OCI-M1 (cell line): ENCODE results near the gene ACADM.
"Not testable (repeated sequence)": the region's sequence is repeated elsewhere in the genome, so short reads cannot be mapped to it uniquely, and the experiment has no call there.

Source experiments
- DNase-seq: peaks from one replicate; lab custom pipeline; 2025; lab: John Stamatoyannopoulos, UW

The ACADM gene

DNA sequence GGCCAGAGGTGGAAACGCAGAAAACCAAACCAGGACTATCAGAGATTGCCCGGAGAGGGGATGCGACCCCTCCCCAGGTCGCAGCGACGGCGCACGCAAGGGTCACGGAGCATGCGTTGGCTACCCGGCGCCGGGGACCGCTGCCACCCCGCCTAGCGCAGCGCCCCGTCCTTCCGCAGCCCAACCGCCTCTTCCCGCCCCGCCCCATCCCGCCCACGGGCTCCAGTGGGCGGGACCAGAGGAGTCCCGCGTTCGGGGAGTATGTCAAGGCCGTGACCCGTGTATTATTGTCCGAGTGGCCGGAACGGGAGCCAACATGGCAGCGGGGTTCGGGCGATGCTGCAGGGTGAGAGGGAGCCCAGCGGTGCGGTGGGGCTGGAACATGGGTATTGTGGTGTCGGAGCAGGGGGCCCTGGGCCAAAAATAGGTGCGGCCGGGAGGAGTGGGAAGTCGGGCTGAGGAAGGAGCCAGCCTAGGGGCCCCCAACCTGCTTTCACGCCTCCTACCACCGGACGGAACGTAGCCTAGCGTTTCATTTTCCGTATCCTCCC lies at the start of gene ACADM:
ACADM (plus strand) TSS at position 238 of the 551 bp plus-strand sequence; CDS start at position 317, 79 bp downstream.
- DNase-seq, result peak; percentile 95

DNA sequence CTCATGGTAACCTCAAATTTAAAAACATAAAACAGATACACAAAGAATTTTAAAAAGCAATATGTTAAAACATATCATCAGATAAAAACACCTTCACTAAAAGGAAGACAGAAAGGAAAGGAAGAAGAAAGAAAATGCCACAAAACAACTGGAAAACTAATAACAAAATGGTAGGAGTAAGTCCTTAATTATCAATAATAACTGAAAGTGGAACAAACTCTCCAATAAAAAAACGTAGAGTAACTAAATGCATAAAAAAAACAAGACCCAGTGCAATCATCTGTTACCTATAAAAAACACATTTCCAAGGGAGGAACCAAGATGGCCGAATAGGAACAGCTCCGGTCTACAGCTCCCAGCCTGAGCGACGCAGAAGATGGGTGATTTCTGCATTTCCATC lies 47.1 kb upstream of the ACADM start:
- DNase-seq, result no peak

DNA sequence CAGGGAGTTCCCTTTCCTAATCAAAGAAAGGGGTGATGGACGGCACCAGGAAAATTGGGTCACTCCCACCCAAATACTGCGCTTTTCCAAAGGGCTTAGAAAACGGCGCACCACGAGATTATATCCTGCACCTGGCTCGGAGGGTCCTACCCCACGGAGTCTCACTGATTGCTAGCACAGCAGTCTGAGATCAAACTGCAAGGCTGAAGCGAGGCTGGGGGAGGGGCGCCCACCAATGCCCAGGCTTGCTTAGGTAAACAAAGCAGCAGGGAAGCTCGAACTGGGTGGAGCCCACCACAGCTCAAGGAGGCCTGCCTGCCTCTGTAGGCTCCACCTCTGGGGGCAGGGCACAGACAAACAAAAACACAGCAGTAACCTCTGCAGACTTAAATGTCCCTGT lies 46.5 kb upstream of the ACADM start:
- DNase-seq, result not testable (repeated sequence)

DNA sequence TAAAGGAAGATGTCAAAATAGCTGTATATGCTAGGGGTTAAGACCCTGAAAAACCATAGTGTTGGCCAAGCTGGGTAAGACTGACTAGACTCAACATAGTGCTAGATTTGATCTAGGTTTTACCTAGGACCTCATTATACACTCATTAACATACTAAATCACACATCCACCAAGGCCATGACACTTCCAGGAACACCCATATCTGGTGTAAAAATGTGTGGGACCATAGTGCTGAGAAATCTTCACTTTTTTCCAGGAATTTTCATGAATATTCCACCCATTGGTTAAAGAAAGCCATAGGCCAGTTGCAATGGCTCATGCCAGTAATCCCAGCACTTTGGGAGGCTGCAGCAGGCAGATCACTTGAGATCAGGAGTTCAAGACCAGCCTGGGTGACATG lies 34.0 kb upstream of the ACADM start:
- DNase-seq, result peak; percentile 20

DNA sequence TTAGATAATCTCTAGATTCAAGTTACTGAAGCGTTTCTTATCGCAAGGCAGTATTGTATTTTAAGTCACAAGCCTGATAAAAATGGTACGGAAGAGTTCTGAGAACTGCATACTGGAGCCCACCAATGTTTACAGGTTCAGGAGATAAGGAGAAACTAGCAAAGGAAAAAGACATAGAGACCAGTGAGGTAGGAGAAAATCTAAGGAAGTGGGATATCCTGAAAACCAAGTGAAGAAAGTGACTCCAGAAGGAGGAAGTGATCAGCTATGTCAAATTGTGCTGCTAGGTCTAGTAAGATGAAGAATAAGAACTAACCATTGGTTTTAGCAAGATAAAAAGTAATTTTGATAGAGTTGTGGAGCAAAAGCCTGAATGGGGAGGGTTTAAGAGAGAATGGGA lies 31.0 kb upstream of the ACADM start:
- DNase-seq, result no peak

DNA sequence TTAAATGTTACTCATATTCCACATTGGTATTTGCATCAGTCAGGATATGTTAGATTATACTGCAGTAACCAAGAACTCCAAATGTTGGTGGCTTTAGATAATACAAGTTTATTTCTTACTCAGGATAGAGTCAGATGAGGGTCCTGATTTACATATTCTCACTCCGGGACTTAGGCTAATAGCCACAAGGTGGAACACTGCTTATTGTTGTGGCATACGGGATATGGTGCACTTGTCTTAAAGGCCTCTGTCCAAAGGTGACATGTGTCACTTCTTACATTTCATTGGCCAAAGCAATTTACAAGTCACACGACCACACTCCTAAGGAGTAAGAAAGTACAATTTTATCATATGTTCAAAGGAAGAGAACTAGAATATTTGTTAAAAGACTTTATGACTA lies 28.5 kb upstream of the ACADM start:
- DNase-seq, result no peak

DNA sequence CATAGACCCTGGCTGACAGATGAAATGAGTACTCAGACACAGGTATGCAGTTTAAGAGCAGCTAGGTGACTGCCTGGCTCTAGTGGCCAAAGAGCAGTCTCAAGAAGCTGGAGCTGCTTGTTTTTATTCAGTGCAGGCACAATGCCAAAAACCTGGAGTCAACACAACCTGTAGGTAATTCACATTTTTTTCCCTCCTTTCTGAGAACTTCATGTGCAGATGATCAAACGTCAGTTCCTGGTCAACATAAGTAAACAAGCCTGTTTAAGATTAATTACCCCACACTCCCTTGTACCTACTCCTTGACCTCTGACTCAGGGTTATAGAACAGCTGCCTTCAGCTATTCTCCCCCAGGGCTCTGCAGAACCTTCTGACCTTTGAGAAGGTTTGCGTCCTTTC lies 17.3 kb upstream of the ACADM start:
- DNase-seq, result no peak

DNA sequence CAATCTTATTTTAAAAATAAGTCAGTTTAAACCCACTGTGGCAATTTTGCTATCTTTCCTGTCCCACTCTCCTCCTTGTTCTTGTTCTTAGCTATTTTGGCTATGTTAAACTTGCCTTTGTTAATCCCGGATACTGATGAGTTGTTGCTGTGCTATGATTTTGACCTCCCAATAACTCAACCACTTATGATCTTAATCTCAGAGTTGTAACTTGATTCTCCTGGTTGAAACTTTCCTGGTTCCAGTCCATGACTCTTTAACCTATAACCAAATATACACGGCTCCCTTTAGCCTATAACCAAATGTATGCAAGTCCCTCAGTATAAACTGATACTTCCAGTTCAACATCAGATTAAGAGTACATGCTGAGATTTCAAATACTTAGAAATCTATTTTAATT lies 15.6 kb upstream of the ACADM start:
- DNase-seq, result no peak

DNA sequence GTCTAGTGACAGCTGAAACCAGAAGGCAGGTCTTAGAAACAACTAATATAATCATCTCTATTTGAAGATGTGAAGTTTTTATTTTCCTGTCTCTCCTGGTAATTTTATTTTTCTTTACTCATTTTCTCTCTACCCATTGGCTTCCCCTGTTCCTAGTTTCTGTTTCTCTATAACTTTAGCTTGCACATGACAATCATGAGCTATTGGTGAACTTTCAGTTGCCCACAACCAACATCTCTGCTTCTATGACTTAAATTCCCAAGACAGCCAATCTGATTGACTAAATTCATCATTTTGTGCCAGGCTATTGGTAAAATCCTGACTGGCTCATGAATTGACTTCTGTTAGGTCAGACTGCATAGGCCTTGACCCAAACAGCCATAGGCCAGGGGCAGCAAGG lies 13.7 kb upstream of the ACADM start:
- no peak for DNase-seq

DNA sequence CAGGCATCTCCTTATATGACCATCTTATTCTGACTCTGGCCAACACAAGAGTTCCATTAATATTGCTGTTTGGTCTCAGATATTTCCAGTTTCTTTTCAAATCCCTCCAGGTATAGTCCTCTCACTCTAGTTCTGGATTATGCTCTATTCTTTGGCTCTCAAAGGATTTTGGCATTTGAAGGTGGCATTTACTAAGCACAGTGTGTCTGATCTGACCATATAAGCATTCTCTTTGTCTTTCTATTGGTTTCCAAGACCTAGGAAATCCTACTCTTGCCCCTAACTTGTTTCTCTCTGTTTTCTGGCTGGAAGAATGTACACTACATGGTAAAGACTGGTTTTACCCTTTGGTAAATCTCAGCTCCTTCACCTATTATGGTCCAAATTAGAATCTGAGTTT lies 12.7 kb upstream of the ACADM start:
- no peak for DNase-seq

DNA sequence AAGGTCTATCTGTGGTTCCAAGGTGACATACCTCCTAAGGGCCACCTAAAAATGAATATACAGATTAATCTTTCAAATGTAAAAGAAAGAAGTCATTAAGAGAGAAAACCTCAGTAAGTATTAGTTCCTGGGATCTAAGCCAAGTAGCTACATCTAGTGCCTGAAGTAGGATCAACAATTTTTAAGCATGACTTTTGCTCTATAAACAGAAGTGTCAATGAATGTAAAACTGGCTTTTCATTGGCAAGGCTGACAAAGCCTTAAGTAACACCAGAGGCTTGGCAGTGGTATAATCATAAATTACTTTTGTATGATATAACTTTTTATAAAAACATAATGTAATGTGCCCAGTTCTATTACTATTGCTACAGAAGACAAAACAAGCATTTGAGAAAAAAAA lies 12.2 kb upstream of the ACADM start:
- no peak for DNase-seq

DNA sequence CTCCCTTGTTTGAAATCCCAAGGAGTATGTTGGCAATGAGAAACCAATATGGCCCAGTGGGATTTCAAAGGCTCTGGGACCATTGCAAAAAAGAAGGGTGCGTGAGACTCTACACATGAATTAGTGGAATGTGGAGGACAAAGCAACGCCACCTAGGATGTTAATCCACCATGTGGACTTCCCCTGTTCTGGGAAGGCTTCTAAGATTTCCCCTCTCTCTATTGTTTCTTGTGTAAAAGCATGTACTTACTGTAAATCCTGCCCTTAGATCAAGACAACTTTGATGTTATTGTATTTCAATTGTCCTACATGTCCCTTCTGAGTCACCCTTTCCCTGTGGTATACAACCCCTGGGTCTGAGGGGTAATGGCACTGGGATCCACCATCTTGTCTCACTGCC lies 4.7 kb upstream of the ACADM start:
- no peak for DNase-seq

DNA sequence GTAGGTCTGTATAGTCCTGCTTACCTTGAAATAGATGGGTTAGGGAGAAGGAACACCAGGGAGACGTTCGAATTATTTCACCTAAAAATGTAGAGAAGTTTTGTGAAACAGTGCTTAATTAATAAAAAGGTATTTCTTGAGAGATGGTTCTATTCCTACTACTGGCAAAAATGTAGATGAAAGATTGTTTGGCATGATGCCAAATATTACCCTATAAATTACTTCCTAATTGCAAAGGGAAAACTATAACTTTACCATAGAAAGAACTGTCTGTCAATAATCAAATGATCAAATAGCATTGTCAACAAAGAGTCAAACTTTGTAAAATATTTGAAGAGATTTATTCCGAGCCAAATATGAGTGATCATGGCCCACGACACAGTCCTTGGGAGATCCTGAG lies 4.2 kb upstream of the ACADM start:
- DNase-seq, result no peak

DNA sequence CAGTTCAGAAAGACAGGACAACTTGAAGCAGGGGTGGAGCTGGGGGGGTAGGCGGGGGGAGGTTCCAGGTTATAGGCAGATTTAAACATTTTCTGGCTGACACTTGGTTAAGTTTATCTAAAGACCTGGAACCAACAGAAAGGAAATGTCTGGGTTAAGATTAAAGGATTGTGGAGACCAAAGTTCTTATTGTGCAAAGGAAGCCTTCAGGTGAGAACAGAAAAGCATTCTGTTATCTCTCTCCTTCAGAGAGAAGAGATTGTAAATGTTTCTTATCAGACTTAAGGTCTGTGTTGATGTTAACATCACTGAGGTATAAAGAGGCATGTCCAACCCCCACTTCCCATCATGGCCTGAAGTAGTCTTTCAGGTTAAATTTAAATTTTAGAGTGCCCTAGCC lies 3.7 kb upstream of the ACADM start:
- DNase-seq, result no peak

DNA sequence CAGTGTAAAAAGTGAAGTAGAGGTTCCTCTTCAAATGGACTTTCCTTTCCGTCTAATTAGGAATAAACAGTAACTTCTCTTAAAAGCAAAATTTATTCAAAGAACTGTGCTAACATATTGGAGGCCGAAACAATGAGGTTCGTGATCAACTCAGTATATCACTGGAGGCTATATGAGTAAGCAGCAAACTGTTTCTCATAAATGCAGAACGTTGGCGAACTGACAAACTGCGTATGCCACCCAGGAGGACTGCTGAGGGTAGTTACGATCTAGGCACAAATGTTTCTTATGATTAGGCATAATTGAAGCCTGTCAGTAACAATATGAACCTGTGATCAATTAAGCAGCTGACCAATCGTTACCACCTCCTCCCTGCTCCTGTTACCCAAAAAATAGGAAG lies 2.3 kb upstream of the ACADM start:
- DNase-seq, result not testable (repeated sequence)

DNA sequence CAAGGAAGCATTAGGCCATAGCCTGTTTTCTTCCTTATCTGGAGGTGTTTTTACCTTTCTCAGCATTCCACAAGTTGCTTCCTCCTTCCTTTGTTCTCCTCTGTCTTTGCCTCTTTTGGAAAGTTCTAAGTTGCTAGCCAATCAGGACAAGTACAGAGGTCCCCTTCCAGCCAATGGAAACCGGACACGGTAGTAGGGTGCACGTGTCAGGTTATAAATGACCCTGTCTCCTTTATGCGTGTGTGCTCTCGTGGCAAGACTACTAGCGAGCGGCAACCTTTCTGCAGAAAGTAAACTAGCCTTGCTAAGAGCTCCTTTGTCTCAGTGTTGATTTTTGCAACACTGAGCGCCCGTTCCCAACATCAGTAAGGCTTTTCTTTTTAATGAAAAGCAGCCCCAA lies 1.5 kb upstream of the ACADM start:
- no peak for DNase-seq

DNA sequence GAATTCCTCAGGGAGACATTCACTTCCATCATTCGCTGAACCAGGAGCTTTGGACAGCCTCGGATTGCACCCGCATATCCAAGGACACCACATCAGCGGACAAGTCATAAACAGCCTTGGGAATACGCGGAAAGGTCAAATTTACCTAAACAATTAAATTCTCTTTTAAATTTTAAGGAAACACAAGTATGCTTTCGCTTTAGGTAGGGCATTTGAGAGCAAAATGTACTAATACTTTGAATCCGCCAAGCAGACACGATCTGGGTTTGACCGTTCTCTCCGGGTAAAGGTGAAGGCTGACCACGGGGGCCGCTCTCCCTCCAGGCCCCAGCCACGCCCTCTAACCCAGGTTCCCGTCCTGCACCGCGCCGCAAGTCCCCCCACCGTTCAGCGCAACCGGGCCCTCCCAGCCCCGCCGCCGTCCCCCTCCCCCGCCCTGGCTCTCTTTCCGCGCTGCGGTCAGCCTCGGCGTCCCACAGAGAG lies 479 bp upstream of the ACADM start:
- DNase-seq, result peak; percentile 95

DNA sequence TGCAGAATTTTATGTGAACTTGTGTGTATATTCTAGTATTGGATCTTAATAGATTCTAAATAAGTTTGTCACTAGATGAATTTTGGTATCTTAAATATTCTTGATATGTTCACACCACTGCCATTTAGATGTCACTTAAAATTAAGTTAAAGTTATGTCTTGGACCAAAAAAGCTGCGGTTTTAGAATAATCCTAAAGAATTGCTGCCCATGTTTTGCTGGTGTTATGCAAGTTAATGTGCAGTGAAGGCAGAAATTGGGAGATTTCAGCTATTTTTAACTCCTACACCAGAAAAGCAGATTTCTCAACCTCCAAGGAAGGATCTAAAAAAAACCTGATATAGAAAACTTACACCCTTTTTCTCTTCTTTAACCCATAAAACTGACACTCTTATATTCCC lies 757 bp downstream of the ACADM start:
- DNase-seq, result peak; percentile 49

DNA sequence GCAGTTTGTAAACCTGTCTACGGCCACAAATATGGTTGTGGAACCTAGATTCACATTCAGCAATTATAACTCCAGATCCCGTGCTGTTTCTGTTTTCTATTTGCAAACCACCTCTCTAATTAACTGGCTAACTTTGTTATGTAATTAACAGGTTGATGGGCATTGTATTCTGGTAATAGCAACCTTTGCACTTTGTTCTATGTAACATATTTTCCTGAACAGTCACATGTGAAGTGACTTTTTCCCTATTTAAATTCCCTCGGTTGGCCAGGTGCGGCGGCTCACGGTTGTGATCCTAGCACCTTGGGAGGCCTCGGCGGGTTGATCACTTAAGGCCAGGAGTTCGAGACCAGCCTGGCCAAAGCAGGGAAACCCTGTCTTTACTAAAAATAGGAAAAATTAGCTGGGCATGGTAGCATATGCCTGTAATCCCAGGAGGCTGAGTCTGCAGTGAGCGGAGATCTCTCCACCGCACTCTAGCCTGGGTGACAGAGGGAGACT lies 1.4 kb downstream of the ACADM start:
- DNase-seq, result peak; percentile 40

DNA sequence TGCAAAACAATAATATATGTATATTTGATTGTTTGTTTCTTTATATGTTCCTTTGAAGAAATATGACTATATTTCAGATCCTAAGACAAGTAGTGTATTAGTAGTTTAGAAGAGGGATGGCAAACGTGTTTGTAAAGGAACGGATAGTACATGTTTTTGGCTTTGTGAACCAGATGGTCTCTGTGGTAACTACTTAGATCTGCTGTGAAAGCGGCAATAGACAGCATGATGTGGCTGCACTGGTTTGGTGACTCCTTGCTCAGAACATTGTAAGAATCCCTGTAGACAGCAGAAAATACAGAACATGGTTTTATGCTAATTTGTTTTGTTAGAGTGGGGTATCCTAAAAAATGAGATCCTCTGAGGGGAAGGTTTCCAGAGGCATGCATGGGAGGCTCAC lies 3.1 kb downstream of the ACADM start:
- DNase-seq, result no peak

DNA sequence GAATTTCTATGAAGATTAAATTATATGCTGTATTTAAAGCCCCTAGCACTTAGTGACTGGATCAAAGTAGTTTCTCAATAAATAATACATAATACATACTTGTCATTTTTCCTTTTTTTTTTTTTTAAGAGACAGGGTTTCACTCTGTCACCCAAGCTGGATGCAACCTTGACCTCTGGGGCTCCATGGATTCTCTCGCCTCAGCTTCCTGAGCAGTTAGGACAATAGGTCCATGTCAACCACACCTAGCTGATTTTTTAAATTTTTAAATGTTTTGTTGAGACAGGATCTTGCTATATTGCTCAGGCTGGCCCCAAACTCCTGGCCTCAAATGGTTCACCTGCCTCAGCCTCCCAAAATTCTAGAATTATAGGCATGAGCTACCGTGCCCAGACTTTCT lies 5.9 kb downstream of the ACADM start:
- no peak for DNase-seq

DNA sequence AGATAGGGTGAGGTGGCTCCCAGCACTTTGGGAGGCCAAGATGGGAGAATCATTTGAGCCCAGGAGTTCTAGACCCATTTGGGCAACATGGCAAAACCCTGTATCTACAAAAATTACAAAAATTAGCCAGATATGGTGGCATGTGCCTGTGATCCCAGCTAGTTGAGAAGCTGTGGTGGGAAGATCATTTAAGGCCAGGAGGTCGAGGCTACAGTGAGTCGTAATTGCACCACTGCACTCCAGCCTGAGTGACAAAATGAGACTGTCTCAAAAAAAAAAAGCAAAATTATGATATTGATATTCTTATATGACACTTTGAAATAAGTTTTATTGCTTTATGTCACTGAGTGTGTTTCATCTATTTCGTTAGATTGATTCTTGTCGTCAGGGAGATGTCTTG lies 7.4 kb downstream of the ACADM start:
- no peak for DNase-seq

DNA sequence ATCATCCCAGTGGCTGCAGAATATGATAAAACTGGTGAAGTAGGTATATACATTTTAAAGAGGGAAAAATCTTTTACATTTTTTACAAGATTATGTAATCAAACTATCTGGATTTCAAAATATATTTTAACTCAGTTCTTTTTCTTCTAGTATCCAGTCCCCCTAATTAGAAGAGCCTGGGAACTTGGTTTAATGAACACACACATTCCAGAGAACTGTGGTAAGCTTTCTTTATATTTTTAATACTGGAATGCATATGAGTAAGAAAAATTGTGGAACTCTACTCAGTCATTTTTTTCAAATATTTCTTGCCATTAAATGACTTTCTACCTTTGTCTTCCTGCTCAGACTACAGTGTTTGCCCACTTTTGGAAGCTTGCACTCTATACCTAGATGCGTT lies 8.2 kb downstream of the ACADM start:
- DNase-seq, result no peak

DNA sequence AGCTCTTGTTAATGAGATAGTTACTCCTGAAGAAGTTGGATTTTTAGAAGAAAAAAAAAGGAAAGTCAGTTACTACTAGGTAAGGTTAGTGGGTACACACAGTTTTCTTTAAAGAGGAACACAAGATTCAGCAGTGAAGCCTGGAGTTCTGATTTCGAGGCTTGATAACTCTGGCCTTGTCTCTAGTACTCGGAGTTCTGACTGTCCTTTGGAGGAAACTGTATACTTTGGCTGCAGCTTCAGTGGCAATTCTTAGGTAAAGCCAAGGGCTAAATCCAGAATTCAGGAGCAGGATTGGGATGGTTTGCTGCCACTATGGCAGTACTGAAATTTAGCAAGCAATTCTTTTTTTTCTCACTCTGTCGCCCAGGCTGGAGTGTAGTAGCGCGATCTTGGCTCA lies 9.2 kb downstream of the ACADM start:
- DNase-seq, result no peak

DNA sequence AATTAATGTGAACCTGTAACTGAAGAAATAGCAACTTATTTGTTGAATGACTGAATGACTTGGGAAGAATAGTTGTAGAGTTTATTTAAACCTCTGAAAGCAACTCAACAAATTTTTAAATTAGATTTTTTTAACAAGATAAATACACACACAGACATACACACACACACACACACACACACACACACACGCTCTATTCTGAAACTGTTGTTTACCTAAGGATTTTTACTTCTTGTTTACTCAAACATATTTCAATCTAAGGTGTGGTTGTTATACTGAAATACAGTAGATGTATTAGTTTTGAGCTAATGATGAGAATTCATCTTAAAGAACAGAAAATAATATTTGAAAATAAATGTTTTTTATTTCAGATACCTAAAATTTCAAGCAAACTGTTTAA lies 11.5 kb downstream of the ACADM start:
- DNase-seq, result no peak
